GM23338 (cell line): ENCODE results near the gene KRT38. TPM values are rescaled to one million over a fixed set of nuclear protein-coding genes. Genes with fewer than 3 reads are reported as not detected.
A peak's percentile ranks its signal among the peaks of the same experiment; 100 is the strongest.
"Not testable (repeated sequence)": the region's sequence is repeated elsewhere in the genome, so short reads cannot be mapped to it uniquely, and the experiment has no call there.

Source experiments
- ATAC-seq: fragments of 200-7000 bp; cut with Tn5 transposase; 3 replicates; pipeline ENCODE4 v1.9.1; 2020
- DNase-seq: peaks from one replicate; pipeline ENCODE4 v3.0.0-alpha.2; 2015; ENCODE audit warnings: low spot score
- H2AFZ ChIP-seq: fragments of 200-600 bp; sonication (generic); 2 replicates; pipeline ENCODE4 v1.8.0; 2016; ENCODE audit warnings: antibody characterized with exemption, mild to moderate bottlenecking, moderate library complexity
- H3F3A ChIP-seq: fragments of 200-600 bp; sonication (generic); replicated peaks from 2 replicates; pipeline ENCODE4 v1.8.0; 2017; ENCODE audit warnings: antibody characterized with exemption, mixed run types, low read depth
- H3K27ac ChIP-seq: fragments of 200-600 bp; sonication (generic); 2 replicates; pipeline ENCODE4 v1.6.1; 2016; ENCODE audit warnings: low read depth
- H3K27me3 ChIP-seq: fragments of 200-600 bp; sonication (generic); 2 replicates; pipeline ENCODE4 v1.8.0; 2016; ENCODE audit warnings: mild to moderate bottlenecking, mixed run types, moderate library complexity; ENCODE audit not compliant: insufficient read depth
- H3K36me3 ChIP-seq: fragments of 200-600 bp; sonication (generic); 2 replicates; pipeline ENCODE4 v1.8.0; 2016; ENCODE audit warnings: mild to moderate bottlenecking; ENCODE audit not compliant: insufficient read depth
- H3K4me1 ChIP-seq: fragments of 200-600 bp; sonication (generic); 2 replicates; pipeline ENCODE4 v1.8.0; 2016; ENCODE audit warnings: mild to moderate bottlenecking, moderate library complexity; ENCODE audit not compliant: insufficient read depth
- H3K4me2 ChIP-seq: fragments of 200-600 bp; sonication (generic); 2 replicates; pipeline ENCODE4 v1.7.1; 2017; ENCODE audit warnings: mixed run types
- H3K4me3 ChIP-seq: fragments of 200-600 bp; sonication (generic); 2 replicates; pipeline ENCODE4 v1.6.1; 2016; ENCODE audit warnings: mixed run types
- H3K79me2 ChIP-seq: fragments of 200-600 bp; sonication (generic); replicated peaks from 2 replicates; pipeline ENCODE4 v1.8.0; 2017; ENCODE audit warnings: mild to moderate bottlenecking; ENCODE audit not compliant: insufficient read depth
- H3K9me2 ChIP-seq: fragments of 200-600 bp; sonication (generic); 2 replicates; pipeline ENCODE4 v1.8.0; 2017; ENCODE audit not compliant: insufficient read depth
- H4K20me1 ChIP-seq: fragments of 200-600 bp; sonication (generic); replicated peaks from 2 replicates; pipeline ENCODE4 v1.8.0; 2017; ENCODE audit warnings: mild to moderate bottlenecking; ENCODE audit not compliant: insufficient read depth
- H3K27ac Mint-ChIP-seq: 2 replicates; pipeline ENCODE4 v1.8.0; 2020; ENCODE audit warnings: inconsistent platforms, mild to moderate bottlenecking, moderate library complexity, mixed read lengths
- H3K27me3 Mint-ChIP-seq: 3 replicates; pipeline ENCODE4 v1.8.0; 2022; ENCODE audit warnings: low read depth, mild to moderate bottlenecking, moderate library complexity, mixed read lengths, inconsistent platforms; ENCODE audit not compliant: insufficient read depth, poor library complexity
- H3K36me3 Mint-ChIP-seq: 3 replicates; pipeline ENCODE4 v1.8.0; 2021; ENCODE audit warnings: low read depth, mild to moderate bottlenecking, inconsistent platforms, moderate library complexity, mixed read lengths
- H3K4me1 Mint-ChIP-seq: 3 replicates; pipeline ENCODE4 v1.8.0; 2020; ENCODE audit warnings: mild to moderate bottlenecking, inconsistent platforms, mixed read lengths
- H3K4me3 Mint-ChIP-seq: 3 replicates; pipeline ENCODE4 v1.8.0; 2021; ENCODE audit warnings: moderate library complexity, mild to moderate bottlenecking, inconsistent platforms, mixed read lengths
- H3K9me3 Mint-ChIP-seq: 3 replicates; pipeline ENCODE4 v1.8.0; 2020; ENCODE audit warnings: moderate library complexity, mild to moderate bottlenecking, inconsistent platforms, mixed read lengths
- CREB1 ChIP-seq: fragments of 250-450 bp; sonication (Bioruptor Pico); IDR thresholded peaks from 2 replicates; pipeline ENCODE4 v1.5.0; 2020; ENCODE audit warnings: low read depth, mild to moderate bottlenecking, moderate library complexity
- EZH2 ChIP-seq: fragments of 200-600 bp; sonication (generic); IDR thresholded peaks from one replicate; pipeline ENCODE4 v1.8.0; 2017; ENCODE audit warnings: antibody characterized with exemption, mild to moderate bottlenecking, low read depth; ENCODE audit not compliant: unreplicated experiment
- EZH2phosphoT487 ChIP-seq: fragments of 200-600 bp; sonication (generic); IDR thresholded peaks from one replicate; pipeline ENCODE4 v1.8.1; 2018; ENCODE audit warnings: antibody characterized with exemption; ENCODE audit not compliant: unreplicated experiment
- NANOG ChIP-seq: IDR thresholded peaks from 2 replicates; pipeline ENCODE4 v1.6.1; 2016; ENCODE audit warnings: antibody characterized with exemption, borderline replicate concordance
- POLR2AphosphoS5 ChIP-seq: IDR thresholded peaks from 2 replicates; pipeline ENCODE4 v1.6.1; 2016; ENCODE audit warnings: antibody characterized with exemption, low read depth
- REST ChIP-seq: IDR thresholded peaks from one replicate; pipeline ENCODE4 v1.6.1; 2018; ENCODE audit warnings: antibody characterized with exemption; ENCODE audit not compliant: unreplicated experiment
- STAT1 ChIP-seq: IDR thresholded peaks from one replicate; pipeline ENCODE4 v1.6.1; 2016; ENCODE audit warnings: antibody characterized with exemption; ENCODE audit not compliant: unreplicated experiment
- ZNF331 ChIP-seq: fragments of 250-450 bp; sonication (Bioruptor Pico); IDR thresholded peaks from 2 replicates; pipeline ENCODE4 v1.5.0; 2020; ENCODE audit warnings: low read depth, mild to moderate bottlenecking, moderate library complexity
- polyA plus RNA-seq: library from polyadenylated mRNA; unstranded; fragments of >200 nt; fragmentation: Nextera tagmentation; extraction: Ambion mirVana; gene quantifications from 2 replicates; pipeline ENCODE4 v1.2.1, GENCODE V29; 2016
- total RNA-seq: library from RNA; depleted of rRNA; stranded (reverse); fragments of >200 nt; shearing (Covaris generic); gene quantifications from 2 replicates; pipeline ENCODE4 v1.2.3, GENCODE V29; 2014

KRT38 gene
- total and polyA plus RNA-seq, 2 experiments from 2014 or later, result not detected

GRCh38 chr17:41396340-41396739 lies 44.4 kb downstream of the KRT38 start:
- Histone ChIP-seq H3F3A (no peaks in the 10 kb centered on the region), H3K4me2 (no peak overlapping the region), H4K20me1 (no peaks in the 10 kb centered on the region), H2AFZ (peak overlapping the region; percentile 38; the same call in 1 of the 2 replicates), H3K4me3 (no peak overlapping the region), H3K4me1 (no peaks in the 10 kb centered on the region), H3K9me2 (0 out of 2 replicates have a peak, but pooled peaks cover 2% of the 10 kb centered on the region), H3K27ac (no peak overlapping the region), H3K79me2 (no peaks in the 10 kb centered on the region), H3K36me3 (no peaks in the 10 kb centered on the region), H3K27me3 (no peaks in the 10 kb centered on the region)
- DNase-seq, result no peak
- TF ChIP-seq EZH2, result no peak
- no peak for TF ChIP-seq EZH2phosphoT487
- TF ChIP-seq ZNF331 (CRISPR knock-in tag), result no peak
- TF ChIP-seq POLR2AphosphoS5, result no peak
- Mint-ChIP-seq H3K4me3 (no peak overlapping the region), H3K36me3 (no peaks in the 10 kb centered on the region), H3K27ac (no peak overlapping the region), H3K9me3 (no peaks in the 10 kb centered on the region), H3K27me3 (no peaks in the 10 kb centered on the region), H3K4me1 (no peaks in the 10 kb centered on the region)
- no peak for ATAC-seq

GRCh38 chr17:41395611-41396010 lies 45.2 kb downstream of the KRT38 start:
- TF ChIP-seq STAT1, result no peak
- no peak overlapping the region for H3K27ac Mint-ChIP-seq
- Histone ChIP-seq H3K4me2 (no peak overlapping the region), H2AFZ (no peak overlapping the region), H3K4me3 (no peak overlapping the region), H3K9me2 (0 out of 2 replicates have a peak, but pooled peaks cover 2% of the 10 kb centered on the region), H3F3A (no peaks in the 10 kb centered on the region), H3K36me3 (no peaks in the 10 kb centered on the region), H3K79me2 (no peaks in the 10 kb centered on the region), H3K27me3 (no peaks in the 10 kb centered on the region), H4K20me1 (no peaks in the 10 kb centered on the region), H3K4me1 (no peaks in the 10 kb centered on the region), H3K27ac (no peak overlapping the region)
- ATAC-seq, result no peak
- H3K4me3 Mint-ChIP-seq, result no peak overlapping the region
- no peaks in the 10 kb centered on the region for H3K27me3 Mint-ChIP-seq
- H3K4me1 Mint-ChIP-seq, result no peaks in the 10 kb centered on the region
- no peak for DNase-seq
- H3K36me3 Mint-ChIP-seq, result no peaks in the 10 kb centered on the region
- no peaks in the 10 kb centered on the region for H3K9me3 Mint-ChIP-seq

- H3K27me3 ChIP-seq, H3K27ac ChIP-seq, H3K36me3 ChIP-seq, H3K36me3 Mint-ChIP-seq, H3K4me2 ChIP-seq, ATAC-seq, H3K9me2 ChIP-seq, H3K4me1 ChIP-seq, DNase-seq, H3K27me3 Mint-ChIP-seq, H3K4me3 ChIP-seq, H3K9me3 Mint-ChIP-seq, H3K79me2 ChIP-seq, H3K27ac Mint-ChIP-seq, H3K4me3 Mint-ChIP-seq, H4K20me1 ChIP-seq, H2AFZ ChIP-seq, H3F3A ChIP-seq, H3K4me1 Mint-ChIP-seq: not testable (repeated sequence)
Observed at GRCh38 chr17:41395044-41395443, 45.7 kb downstream of the KRT38 start.

- no peaks in the 10 kb centered on the region for H3K4me1 ChIP-seq
- no peaks in the 10 kb centered on the region for H3K27me3 ChIP-seq
- no peaks in the 10 kb centered on the region for H3F3A ChIP-seq
- no peak overlapping the region for H3K27ac ChIP-seq
- H3K4me3 ChIP-seq, result no peak overlapping the region
- H3K9me3 Mint-ChIP-seq, result no peaks in the 10 kb centered on the region
- H4K20me1 ChIP-seq, result no peaks in the 10 kb centered on the region
- no peak overlapping the region for H3K27ac Mint-ChIP-seq
- H3K27me3 Mint-ChIP-seq, result no peaks in the 10 kb centered on the region
- H3K4me3 Mint-ChIP-seq, result no peak overlapping the region
- H3K9me2 ChIP-seq, result peaks cover 2% of the 10 kb centered on the region; the same call in 1 of the 2 replicates
- ATAC-seq (no peak), DNase-seq (no peak)
- H3K36me3 Mint-ChIP-seq, result no peaks in the 10 kb centered on the region
- no peaks in the 10 kb centered on the region for H3K79me2 ChIP-seq
- H3K4me1 Mint-ChIP-seq, result no peaks in the 10 kb centered on the region
- H3K36me3 ChIP-seq, result no peaks in the 10 kb centered on the region
- no peak overlapping the region for H3K4me2 ChIP-seq
- no peak overlapping the region for H2AFZ ChIP-seq
- TF ChIP-seq REST (no peak), EZH2 (no peak), POLR2AphosphoS5 (no peak), STAT1 (no peak), NANOG (no peak), CREB1 (CRISPR knock-in tag) (no peak)
Observed at GRCh38 chr17:41394254-41394996, 46.4 kb downstream of the KRT38 start.
